SK-N-SH (cell line): ENCODE measurements around the gene BDKRB2. TPM values are rescaled to one million over a fixed set of nuclear protein-coding genes. Genes with fewer than 3 reads are reported as not detected.

Source experiments
- CTCF ChIA-PET: fragments of 300-600, 350-600 bp; formaldehyde crosslinking; extraction: SDS; loops from one replicate; lab custom pipeline; 2021; lab: Yijun Ruan, JAX
- POLR2A ChIA-PET: fragments of 350-600 bp; sonication (Branson Sonifier 250); formaldehyde crosslinking; extraction: SDS; loops from one replicate; lab custom pipeline; 2020; ENCODE audit warnings: antibody characterized with exemption, inconsistent platforms; lab: Yijun Ruan, JAX
- DNase-seq: peaks from one replicate; pipeline ENCODE4 v3.0.0; 2012
- H2AFZ ChIP-seq: fragments of 200-600 bp; sonication (generic); 2 replicates; pipeline ENCODE4 v1.8.1; 2016; ENCODE audit warnings: antibody characterized with exemption, mild to moderate bottlenecking, low read depth
- H3F3A ChIP-seq: fragments of 200-600 bp; sonication (generic); replicated peaks from 2 replicates; pipeline ENCODE3; 2016; ENCODE audit warnings: antibody characterized with exemption, mild to moderate bottlenecking; ENCODE audit not compliant: insufficient read depth
- H3K27ac ChIP-seq, 2 experiments: fragments of 200-500 bp in 1 of 2; fragments of 200-600 bp in 1 of 2; sonication (Bioruptor generic) in 1 of 2; sonication (generic), shearing (Covaris generic) in 1 of 2; 2 replicates each; pipeline versions ENCODE4 v1.5.1 to v1.6.1; 2014 to 2016; ENCODE audit warnings: low read depth in 2 of 2, inconsistent platforms in 1 of 2, low read length in 1 of 2, mild to moderate bottlenecking in 1 of 2, mixed read lengths in 1 of 2
- H3K27me3 ChIP-seq: fragments of 200-600 bp; sonication (generic), shearing (Covaris generic); 2 replicates; pipeline ENCODE4 v1.6.1; 2016; ENCODE audit warnings: mixed run types; ENCODE audit not compliant: insufficient read depth
- H3K36me3 ChIP-seq, 2 experiments: fragments of 200-500 bp in 1 of 2; fragments of 200-600 bp in 1 of 2; sonication (Bioruptor generic) in 1 of 2; sonication (generic) in 1 of 2; replicated peaks in 1 of 2; 2 replicates each; pipeline versions ENCODE3 to v1.5.1; 2014 to 2016; ENCODE audit warnings: low read length in 1 of 2, mild to moderate bottlenecking in 1 of 2; ENCODE audit not compliant: insufficient read depth in 2 of 2, control insufficient read depth in 1 of 2
- H3K4me1 ChIP-seq, 2 experiments: fragments of 200-500 bp in 1 of 2; fragments of 200-600 bp in 1 of 2; sonication (Bioruptor generic) in 1 of 2; sonication (generic), shearing (Covaris generic) in 1 of 2; 2 replicates each; pipeline versions ENCODE4 v1.5.1 to v1.6.1; 2014 to 2016; ENCODE audit warnings: low read depth in 1 of 2, low read length in 1 of 2, mixed run types in 1 of 2; ENCODE audit not compliant: insufficient read depth in 2 of 2, control insufficient read depth in 1 of 2
- H3K4me2 ChIP-seq: fragments of 200-600 bp; sonication (generic), shearing (Covaris generic); 2 replicates; pipeline ENCODE4 v1.6.1; 2017; ENCODE audit warnings: mixed run types
- H3K4me3 ChIP-seq, 2 experiments: fragments of 200-500 bp in 1 of 2; fragments of 200-600 bp in 1 of 2; sonication (Bioruptor generic) in 1 of 2; sonication (generic), shearing (Covaris generic) in 1 of 2; 2 replicates each; pipeline versions ENCODE4 v1.5.1 to v1.8.1; 2014 to 2016; ENCODE audit warnings: low read depth in 2 of 2, inconsistent platforms in 1 of 2, low read length in 1 of 2, mild to moderate bottlenecking in 1 of 2, mixed read lengths in 1 of 2, moderate library complexity in 1 of 2
- H3K79me2 ChIP-seq: fragments of 200-600 bp; sonication (generic); 2 replicates; pipeline ENCODE4 v1.8.1; 2017; ENCODE audit warnings: mild to moderate bottlenecking; ENCODE audit not compliant: insufficient read depth
- H3K9ac ChIP-seq: fragments of 200-600 bp; sonication (generic); 2 replicates; pipeline ENCODE4 v1.6.1; 2017; ENCODE audit warnings: mixed run types
- H3K9me2 ChIP-seq: fragments of 200-600 bp; sonication (generic); 2 replicates; pipeline ENCODE4 v1.6.1; 2017; ENCODE audit warnings: mixed run types
- H3K9me3 ChIP-seq: fragments of 200-600 bp; sonication (generic); 2 replicates; pipeline ENCODE4 v1.6.1; 2017; ENCODE audit warnings: mixed run types, mild to moderate bottlenecking, moderate library complexity
- H4K20me1 ChIP-seq: fragments of 200-600 bp; sonication (generic); 2 replicates; pipeline ENCODE4 v1.6.1; 2017; ENCODE audit warnings: mild to moderate bottlenecking, mixed run types; ENCODE audit not compliant: insufficient read depth
- MEF2A ChIP-seq: IDR thresholded peaks from 2 replicates; pipeline ENCODE4 v1.4.0; 2012; ENCODE audit warnings: low read depth, borderline replicate concordance
- REST ChIP-seq: IDR thresholded peaks from 2 replicates; pipeline ENCODE4 v1.6.1; 2012; ENCODE audit warnings: mild to moderate bottlenecking, low read depth, low read length, moderate library complexity
- RFX5 ChIP-seq: IDR thresholded peaks from 2 replicates; pipeline ENCODE4 v1.6.1; 2012; ENCODE audit warnings: mild to moderate bottlenecking, improper control_type of control experiment, low read length
- RXRA ChIP-seq: IDR thresholded peaks from 2 replicates; pipeline ENCODE4 v1.4.0; 2012; ENCODE audit warnings: low read depth, mild to moderate bottlenecking, borderline replicate concordance
- SIN3A ChIP-seq: IDR thresholded peaks from 2 replicates; pipeline ENCODE4 v1.6.1; 2012; ENCODE audit warnings: low read depth, mild to moderate bottlenecking, low read length, moderate library complexity, borderline replicate concordance
- SMC3 ChIP-seq: IDR thresholded peaks from 2 replicates; pipeline ENCODE4 v1.6.1; 2012; ENCODE audit warnings: low read depth, low read length, improper control_type of control experiment
- TCF12 ChIP-seq: IDR thresholded peaks from 2 replicates; pipeline ENCODE4 v1.4.0; 2012
- TEAD4 ChIP-seq: IDR thresholded peaks from 2 replicates; pipeline ENCODE4 v1.4.0; 2012; ENCODE audit warnings: mild to moderate bottlenecking, borderline replicate concordance; ENCODE audit not compliant: insufficient read depth
- WGBS: methylation state at CpG from one replicate; pipeline ENCODE4 v1.1.6; 2017; ENCODE audit warnings: low lambda C conversion rate; 5-methylcytosine and 5-hydroxymethylcytosine counted together
- polyA plus RNA-seq, 3 experiments: library from polyadenylated mRNA; depleted of rRNA; stranded (reverse); fragments of >200 nt; gene quantifications; 2 replicates each; pipeline ENCODE4 v1.2.3, GENCODE V29; 2012
- TF ChIP-seq, protein P1 (sequence below): fragments of 200-600 bp; sonication (generic); IDR thresholded peaks from 2 replicates; pipeline ENCODE4 v1.6.1; 2017; ENCODE audit warnings: antibody characterized with exemption, mild to moderate bottlenecking, moderate library complexity

Gene BDKRB2
- polyA plus RNA-seq, 1 of the 3 experiments (the other 2 are of a cell fraction), result 4.8 TPM

GRCh38 chr14:96205059-96205977 lies 679 bp downstream of the BDKRB2 start:
- peak overlapping the region in 1 of 2 experiments; percentile 39; a peak in 3 of 4 replicates for H3K27ac ChIP-seq
- CTCF ChIA-PET, result interaction anchor here (0.7 to 3.9 kb wide), 3 partner anchors 53 to 105 kb away, joined by 3 to 24 read pairs (median 17); no protein-coding TSS in a partner anchor
- WGBS, result 62% methylated on average over 16 of the region's 21 CpGs
- H3K9me2 ChIP-seq, result no peaks in the 10 kb centered on the region
- TF ChIP-seq MEF2A (no peak), REST (no peak), SMC3 (no peak), SIN3A (no peak), RXRA (no peak), RFX5 (no peak), TEAD4 (no peak), TCF12 (no peak)
- TF ChIP-seq, protein P1, sequence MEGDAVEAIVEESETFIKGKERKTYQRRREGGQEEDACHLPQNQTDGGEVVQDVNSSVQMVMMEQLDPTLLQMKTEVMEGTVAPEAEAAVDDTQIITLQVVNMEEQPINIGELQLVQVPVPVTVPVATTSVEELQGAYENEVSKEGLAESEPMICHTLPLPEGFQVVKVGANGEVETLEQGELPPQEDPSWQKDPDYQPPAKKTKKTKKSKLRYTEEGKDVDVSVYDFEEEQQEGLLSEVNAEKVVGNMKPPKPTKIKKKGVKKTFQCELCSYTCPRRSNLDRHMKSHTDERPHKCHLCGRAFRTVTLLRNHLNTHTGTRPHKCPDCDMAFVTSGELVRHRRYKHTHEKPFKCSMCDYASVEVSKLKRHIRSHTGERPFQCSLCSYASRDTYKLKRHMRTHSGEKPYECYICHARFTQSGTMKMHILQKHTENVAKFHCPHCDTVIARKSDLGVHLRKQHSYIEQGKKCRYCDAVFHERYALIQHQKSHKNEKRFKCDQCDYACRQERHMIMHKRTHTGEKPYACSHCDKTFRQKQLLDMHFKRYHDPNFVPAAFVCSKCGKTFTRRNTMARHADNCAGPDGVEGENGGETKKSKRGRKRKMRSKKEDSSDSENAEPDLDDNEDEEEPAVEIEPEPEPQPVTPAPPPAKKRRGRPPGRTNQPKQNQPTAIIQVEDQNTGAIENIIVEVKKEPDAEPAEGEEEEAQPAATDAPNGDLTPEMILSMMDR, result no peak
- no peaks in the 10 kb centered on the region for H3F3A ChIP-seq
- POLR2A ChIA-PET, result interaction anchor here (0.9 to 1.6 kb wide), 4 partner anchors 8 to 110 kb away, joined by 3 to 4 read pairs (median 3); no protein-coding TSS in a partner anchor
- H3K27me3 ChIP-seq, result no peaks in the 10 kb centered on the region
- no peak for DNase-seq
- peaks cover 13% of the 10 kb centered on the region; the same call in 1 of the 2 replicates for H3K79me2 ChIP-seq
- peak overlapping the region; percentile 96 for H3K4me2 ChIP-seq
- H3K4me3 ChIP-seq, result peak overlapping the region; percentile 48 to 64
- no peaks in the 10 kb centered on the region for H4K20me1 ChIP-seq
- no peaks in the 10 kb centered on the region for H3K9me3 ChIP-seq
- H3K9ac ChIP-seq, result peak overlapping the region; percentile 63
- no peaks in the 10 kb centered on the region for H3K36me3 ChIP-seq
- H3K4me1 ChIP-seq, result peaks cover 11 to 22% of the 10 kb centered on the region in 2 experiments; a peak in 2 of 4 replicates
- peak overlapping the region; percentile 66; the same call in 1 of the 2 replicates for H2AFZ ChIP-seq
